SK-N-MC (cell line): Measurements from ENCODE around the gene VSX2.

Source experiments
- EZH2 ChIP-seq: fragments of 200-600 bp; sonication (generic); IDR thresholded peaks from one replicate; pipeline ENCODE4 v1.6.1; 2017; ENCODE audit warnings: antibody characterized with exemption
- FOXP2 ChIP-seq: optimal IDR thresholded peaks from 2 replicates; pipeline ENCODE3; 2011; ENCODE audit warnings: mild to moderate bottlenecking, moderate library complexity; ENCODE audit not compliant: insufficient read depth; ENCODE audit errors: extremely low read length, control extremely low read depth
- POLR2AphosphoS5 ChIP-seq: IDR thresholded peaks from 2 replicates; pipeline ENCODE4 v1.6.1; 2012; ENCODE audit warnings: mild to moderate bottlenecking, low read depth, low read length, borderline replicate concordance

- TF ChIP-seq EZH2, result no peak
- no peak for TF ChIP-seq POLR2AphosphoS5
- no peak for TF ChIP-seq FOXP2
These were observed 18.1 kb downstream of the VSX2 start for GRCh38 chr14:74257078-74257940.
